Endothelial cell of umbilical vein (primary cell): Measurements from ENCODE around the gene CTNNA2. TPM values are rescaled to one million over a fixed set of nuclear protein-coding genes. Genes with fewer than 3 reads are reported as not detected.

Source experiments
- BruUV-seq: library from RNA; stranded (reverse); fragments of 400-500 nt; replicated peaks from 2 replicates; lab custom pipeline; 2021; lab: Mats Ljungman, UMichigan
- CTCF ChIA-PET: fragments of 300-600, 350-600 bp; sonication (Branson Sonifier 250); formaldehyde crosslinking; loops from one replicate; lab custom pipeline; 2021; ENCODE audit warnings: antibody characterized with exemption, inconsistent platforms; lab: Charles Lee
- POLR2A ChIA-PET: fragments of 300-600, 350-600 bp; sonication (Branson Sonifier 250); formaldehyde crosslinking; loops from one replicate; lab custom pipeline; 2021; ENCODE audit warnings: antibody characterized with exemption, inconsistent platforms; lab: Charles Lee
- DNase-seq: peaks from one replicate; pipeline ENCODE4 v3.0.0-alpha.2; 2011; ENCODE audit warnings: low read depth, low spot score
- FAIRE-seq: peaks from 2 replicates; lab custom pipeline; 2011; peaks lifted over from hg19 to GRCh38; lab: Jason Lieb, UNC
- H2AFZ ChIP-seq: 2 replicates; pipeline ENCODE4 v1.6.0; 2012; ENCODE audit warnings: low read depth, low read length, control low read depth, inconsistent platforms
- H3K27ac ChIP-seq: 2 replicates; pipeline ENCODE4 v1.5.1; 2011; ENCODE audit warnings: low read depth, mild to moderate bottlenecking, control low read depth, low read length, moderate library complexity; ENCODE audit not compliant: insufficient read depth
- H3K27me3 ChIP-seq, 2 experiments: 2 replicates each; pipeline versions ENCODE4 v1.6.0 to v1.6.1; 2011; ENCODE audit warnings: low read length in 2 of 2, mixed read lengths in 1 of 2; ENCODE audit not compliant: control insufficient read depth in 2 of 2, insufficient read depth in 2 of 2
- H3K36me3 ChIP-seq, 2 experiments: 2 replicates in 1 of 2; 3 replicates in 1 of 2; pipeline ENCODE4 v1.5.1; 2011; ENCODE audit warnings: low read length in 2 of 2, mild to moderate bottlenecking in 1 of 2, moderate library complexity in 1 of 2; ENCODE audit not compliant: control insufficient read depth in 2 of 2, insufficient read depth in 2 of 2; ENCODE audit errors: extremely low read depth in 1 of 2
- H3K4me1 ChIP-seq: 3 replicates; pipeline ENCODE4 v1.5.1; 2011; ENCODE audit warnings: mild to moderate bottlenecking, low read length; ENCODE audit not compliant: control insufficient read depth, insufficient read depth; ENCODE audit errors: extremely low read depth
- H3K4me2 ChIP-seq: 2 replicates; pipeline ENCODE4 v1.6.1; 2011; ENCODE audit warnings: low read length, control low read depth, mixed read lengths; ENCODE audit not compliant: insufficient read depth
- H3K4me3 ChIP-seq, 3 experiments: fragments of 200-600 bp in 1 of 3; sonication (generic), shearing (Covaris generic) in 1 of 3; replicated peaks in 1 of 3; 2 replicates each; pipeline ENCODE4 v1.5.1; 2011 to 2016; ENCODE audit warnings: control low read depth in 3 of 3, low read length in 3 of 3, mild to moderate bottlenecking in 2 of 3, inconsistent platforms in 1 of 3, low read depth in 1 of 3, moderate library complexity in 1 of 3; ENCODE audit not compliant: insufficient read depth in 1 of 3
- H3K79me2 ChIP-seq: 2 replicates; pipeline ENCODE4 v1.6.0; 2012; ENCODE audit warnings: low read length, inconsistent platforms; ENCODE audit not compliant: control insufficient read depth, insufficient read depth
- H3K9ac ChIP-seq: replicated peaks from 2 replicates; pipeline ENCODE3; 2011; ENCODE audit warnings: low read length, control low read depth; ENCODE audit not compliant: insufficient read depth; ENCODE audit errors: extremely low read depth
- H3K9me1 ChIP-seq: replicated peaks from 3 replicates; pipeline ENCODE4 v1.6.0; 2011; ENCODE audit warnings: mild to moderate bottlenecking, low read length; ENCODE audit not compliant: control insufficient read depth, insufficient read depth; ENCODE audit errors: extremely low read depth
- H3K9me3 ChIP-seq: replicated peaks from 2 replicates; pipeline ENCODE4 v1.5.1; 2012; ENCODE audit warnings: low read length, inconsistent platforms; ENCODE audit not compliant: control insufficient read depth, insufficient read depth
- H4K20me1 ChIP-seq: replicated peaks from 2 replicates; pipeline ENCODE3; 2011; ENCODE audit warnings: mild to moderate bottlenecking, low read length; ENCODE audit not compliant: control insufficient read depth, insufficient read depth; ENCODE audit errors: extremely low read depth
- EZH2 ChIP-seq: IDR thresholded peaks from 2 replicates; pipeline ENCODE4 v1.6.1; 2012; ENCODE audit warnings: borderline replicate concordance, low read depth, mild to moderate bottlenecking, moderate library complexity, low read length, inconsistent platforms; ENCODE audit not compliant: severe bottlenecking
- FOS ChIP-seq: IDR thresholded peaks from 2 replicates; pipeline ENCODE4 v1.6.1; 2011; ENCODE audit warnings: mild to moderate bottlenecking, low read length, moderate library complexity, borderline replicate concordance; ENCODE audit not compliant: insufficient read depth
- GATA2 ChIP-seq: IDR thresholded peaks from 2 replicates; pipeline ENCODE4 v1.7.0; 2011; ENCODE audit warnings: low read depth, mild to moderate bottlenecking, moderate library complexity, mixed read lengths, low read length; ENCODE audit not compliant: insufficient read length, insufficient read depth
- JUN ChIP-seq: IDR thresholded peaks from 2 replicates; pipeline ENCODE4 v1.6.1; 2011; ENCODE audit warnings: borderline replicate concordance, low read depth; ENCODE audit not compliant: insufficient read length, insufficient read depth
- MYC ChIP-seq: IDR thresholded peaks from one replicate; pipeline ENCODE4 v1.6.1; 2011; ENCODE audit warnings: mild to moderate bottlenecking, low read depth, low read length
- POLR2A ChIP-seq: IDR thresholded peaks from 2 replicates; pipeline ENCODE4 v1.6.1; 2012; ENCODE audit warnings: low read depth, mild to moderate bottlenecking, control low read depth, low read length
- POLR2AphosphoS5 ChIP-seq: IDR thresholded peaks from 2 replicates; pipeline ENCODE4 v1.6.1; 2012; ENCODE audit warnings: low read depth, mild to moderate bottlenecking, control low read depth, low read length, moderate library complexity; ENCODE audit not compliant: insufficient read depth
- dilution Hi-C: fragments of 300-500 bp; cut with MboI; formaldehyde crosslinking; loops from one replicate; pipeline ENCODE4 v1.15.0; 2019; ENCODE audit warnings: low sequenced_read_pairs; ENCODE audit not compliant: extremely low pct_ligation_motif_present
- intact Hi-C: fragments of 100-400 bp; cut with micrococcal nuclease; formaldehyde crosslinking; loops from one replicate; pipeline ENCODE4 v1.10.0; 2022
- polyA plus RNA-seq, 4 experiments: library from polyadenylated mRNA; depleted of rRNA in 3 of 4; stranded (reverse) in 3 of 4; unstranded in 1 of 4; fragments of >200 nt; gene quantifications; 2 replicates each; pipeline versions ENCODE4 v1.2.1 to v1.2.3, GENCODE V29; 2011 to 2012; ENCODE audit warnings: missing spikeins in 1 of 4
- total RNA-seq: library from RNA; stranded (reverse); gene quantifications from 2 replicates; pipeline ENCODE4 v1.2.3, GENCODE V29; 2021
- TF ChIP-seq, protein P1 (sequence below), 2 donors: IDR thresholded peaks; 1 replicate in 1 of 2; 2 replicates in 1 of 2; pipeline ENCODE4 v1.5.1; 2011; ENCODE audit warnings: low read length in 2 of 2, mild to moderate bottlenecking in 2 of 2, moderate library complexity in 2 of 2, control low read depth in 1 of 2, inconsistent platforms in 1 of 2, low read depth in 1 of 2; ENCODE audit not compliant: insufficient read depth in 1 of 2; ENCODE audit errors: extremely low read depth in 1 of 2
- TF ChIP-seq, protein P2 (sequence below): IDR thresholded peaks from 2 replicates; pipeline ENCODE4 v1.6.1; 2011; ENCODE audit not compliant: insufficient read depth, insufficient read length

Gene CTNNA2
- total and polyA plus RNA-seq, 2 donors (not counting 3 experiments of a cell fraction or from before 2014, with no cell fraction given) = not detected

DNA sequence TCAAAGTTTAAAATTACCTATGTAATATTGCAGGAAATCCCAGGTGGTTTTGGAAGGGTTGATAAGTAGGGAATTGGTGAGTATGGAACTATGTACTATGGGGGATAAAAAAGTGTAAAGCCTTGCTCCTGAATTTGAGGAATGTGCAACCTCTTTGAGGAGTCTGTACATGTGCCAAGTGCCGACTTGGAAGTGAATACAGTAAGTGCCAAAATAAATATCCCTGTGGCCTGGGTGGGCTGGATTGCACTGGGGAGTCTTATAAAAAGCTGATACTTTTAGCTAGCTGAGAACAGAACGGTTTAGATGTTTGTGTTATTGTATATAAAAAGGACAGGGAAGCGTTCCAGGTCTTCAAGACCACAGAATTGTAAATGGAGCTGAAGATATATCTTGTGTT, 1108.8 kb downstream of the CTNNA2 start:
- FAIRE-seq = no peak

More for the DNA sequence above, 1108.8 kb downstream of the CTNNA2 start:
- Histone ChIP-seq H3K9me3 (peaks cover 2% of the 10 kb centered on the region), H3K27me3 (no peaks in the 10 kb centered on the region), H3K4me2 (no peak overlapping the region), H3K4me3 (no peak overlapping the region), H2AFZ (no peak overlapping the region), H3K9me1 (no peaks in the 10 kb centered on the region), H4K20me1 (no peaks in the 10 kb centered on the region), H3K9ac (no peak overlapping the region), H3K4me1 (no peaks in the 10 kb centered on the region), H3K79me2 (no peaks in the 10 kb centered on the region), H3K36me3 (no peaks in the 10 kb centered on the region), H3K27ac (no peak overlapping the region)
- no peak for DNase-seq
- ChIA-PET POLR2A (no interaction called here), CTCF (no interaction called here)
- no TSS peak for BruUV-seq
- TF ChIP-seq POLR2AphosphoS5 (no peak), MYC (no peak), EZH2 (no peak), GATA2 (no peak), FOS (no peak), POLR2A (no peak), JUN (no peak)
- TF ChIP-seq, protein P1, sequence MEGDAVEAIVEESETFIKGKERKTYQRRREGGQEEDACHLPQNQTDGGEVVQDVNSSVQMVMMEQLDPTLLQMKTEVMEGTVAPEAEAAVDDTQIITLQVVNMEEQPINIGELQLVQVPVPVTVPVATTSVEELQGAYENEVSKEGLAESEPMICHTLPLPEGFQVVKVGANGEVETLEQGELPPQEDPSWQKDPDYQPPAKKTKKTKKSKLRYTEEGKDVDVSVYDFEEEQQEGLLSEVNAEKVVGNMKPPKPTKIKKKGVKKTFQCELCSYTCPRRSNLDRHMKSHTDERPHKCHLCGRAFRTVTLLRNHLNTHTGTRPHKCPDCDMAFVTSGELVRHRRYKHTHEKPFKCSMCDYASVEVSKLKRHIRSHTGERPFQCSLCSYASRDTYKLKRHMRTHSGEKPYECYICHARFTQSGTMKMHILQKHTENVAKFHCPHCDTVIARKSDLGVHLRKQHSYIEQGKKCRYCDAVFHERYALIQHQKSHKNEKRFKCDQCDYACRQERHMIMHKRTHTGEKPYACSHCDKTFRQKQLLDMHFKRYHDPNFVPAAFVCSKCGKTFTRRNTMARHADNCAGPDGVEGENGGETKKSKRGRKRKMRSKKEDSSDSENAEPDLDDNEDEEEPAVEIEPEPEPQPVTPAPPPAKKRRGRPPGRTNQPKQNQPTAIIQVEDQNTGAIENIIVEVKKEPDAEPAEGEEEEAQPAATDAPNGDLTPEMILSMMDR (IDR thresholded peaks at IDR 0.05; ENCODE audit: extremely low read depth in 1 of 2, insufficient read depth in 1 of 2, low read depth in 1 of 2, low read length in 2 of 2) = no peak
- TF ChIP-seq, protein P2, sequence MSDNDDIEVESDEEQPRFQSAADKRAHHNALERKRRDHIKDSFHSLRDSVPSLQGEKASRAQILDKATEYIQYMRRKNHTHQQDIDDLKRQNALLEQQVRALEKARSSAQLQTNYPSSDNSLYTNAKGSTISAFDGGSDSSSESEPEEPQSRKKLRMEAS = no peak
- dilution Hi-C loops = no loop called here
- intact Hi-C loops = no loop called here
